Left hindlimb (tissue), 1 donor: ENCODE measurements around the gene DPH2.

Source experiments
- DNase-seq: peaks from one replicate; pipeline ENCODE4 v3.0.0-alpha.2; 2018

DPH2 gene

DNA sequence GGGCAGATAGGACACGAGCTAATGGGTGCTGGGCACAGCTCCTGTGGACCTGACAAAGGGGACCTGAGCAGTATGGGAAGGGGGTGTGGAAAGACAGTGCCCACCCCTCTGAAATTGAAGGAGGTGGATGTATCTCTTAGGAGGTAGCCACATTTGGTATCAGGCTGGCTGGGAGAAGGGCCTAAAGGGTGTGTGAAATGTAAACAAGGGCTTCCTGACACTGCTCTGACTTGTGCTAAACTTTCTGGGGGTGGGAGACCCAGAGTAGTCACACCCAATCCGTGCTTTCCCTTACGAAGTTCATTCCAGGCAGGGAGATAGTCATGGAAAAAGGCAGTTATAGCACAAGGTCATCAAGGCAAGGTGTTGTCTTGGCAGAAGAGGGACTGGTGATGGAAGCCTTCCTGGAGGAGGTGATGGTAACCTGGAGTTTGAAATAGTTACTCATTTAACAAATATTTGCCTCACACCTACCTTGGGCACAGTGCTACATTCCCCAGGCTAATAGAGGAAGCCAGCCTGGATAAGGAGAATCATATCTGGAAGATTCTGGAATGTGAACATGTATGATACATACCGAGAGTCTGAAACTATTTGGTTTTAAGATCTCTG, 16.3 kb downstream of the DPH2 start:
- no peak for DNase-seq

DNA sequence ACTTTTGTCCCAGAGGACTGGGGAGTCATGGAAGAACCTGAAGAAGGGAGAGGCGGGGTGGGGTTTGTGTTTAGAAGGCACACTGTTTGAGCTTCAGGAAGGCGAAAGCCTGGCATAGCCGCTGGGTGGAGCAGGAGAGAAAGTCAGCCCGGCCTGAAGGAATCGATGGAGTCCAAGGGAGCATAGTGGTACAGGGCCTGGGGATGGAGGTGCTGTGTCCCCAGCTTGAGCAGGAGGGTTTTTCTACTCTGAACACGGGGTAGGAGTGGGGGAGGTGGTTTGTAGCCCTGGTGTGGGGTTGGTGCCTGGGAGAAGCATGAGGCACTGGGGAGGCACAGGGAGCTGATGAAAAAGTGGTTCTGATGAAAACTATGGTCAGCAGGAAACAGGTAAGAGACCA, 16.9 kb downstream of the DPH2 start:
- no peak for DNase-seq

DNA sequence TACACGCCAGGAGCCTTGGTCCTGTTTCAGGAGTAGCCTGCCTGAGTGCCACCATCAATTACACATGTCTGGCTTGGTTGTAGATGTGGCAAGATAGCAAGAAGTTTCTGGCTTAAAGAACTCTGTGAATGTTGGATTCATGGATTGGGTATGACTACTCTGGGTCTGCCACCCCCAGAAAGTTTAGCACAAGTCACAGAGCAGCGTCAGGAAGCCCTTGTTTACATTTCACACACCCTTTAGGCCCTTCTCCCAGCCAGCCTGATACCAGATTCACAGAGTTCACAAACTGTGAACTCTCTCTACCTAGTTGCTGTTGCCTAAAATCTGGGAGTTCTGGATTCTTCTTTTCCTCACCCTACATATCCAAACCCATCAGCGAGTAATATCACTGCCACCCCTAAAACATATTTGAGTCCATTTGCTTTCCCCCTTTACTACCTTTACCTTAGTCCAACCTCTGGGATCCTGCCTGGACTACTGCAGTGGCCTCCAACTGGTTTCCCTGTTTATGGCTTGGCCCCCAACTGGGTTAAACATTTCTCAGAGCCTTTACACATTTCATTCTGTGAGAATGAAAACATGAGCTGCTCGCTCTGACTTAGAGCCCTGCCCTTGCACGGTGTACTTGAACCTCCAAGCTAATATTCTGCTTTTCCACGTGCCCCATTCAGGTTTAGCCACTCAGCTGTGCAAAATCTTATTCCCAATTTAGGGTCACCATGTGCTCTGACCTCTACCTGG, 17.5 kb downstream of the DPH2 start:
- no peak for DNase-seq

DNA sequence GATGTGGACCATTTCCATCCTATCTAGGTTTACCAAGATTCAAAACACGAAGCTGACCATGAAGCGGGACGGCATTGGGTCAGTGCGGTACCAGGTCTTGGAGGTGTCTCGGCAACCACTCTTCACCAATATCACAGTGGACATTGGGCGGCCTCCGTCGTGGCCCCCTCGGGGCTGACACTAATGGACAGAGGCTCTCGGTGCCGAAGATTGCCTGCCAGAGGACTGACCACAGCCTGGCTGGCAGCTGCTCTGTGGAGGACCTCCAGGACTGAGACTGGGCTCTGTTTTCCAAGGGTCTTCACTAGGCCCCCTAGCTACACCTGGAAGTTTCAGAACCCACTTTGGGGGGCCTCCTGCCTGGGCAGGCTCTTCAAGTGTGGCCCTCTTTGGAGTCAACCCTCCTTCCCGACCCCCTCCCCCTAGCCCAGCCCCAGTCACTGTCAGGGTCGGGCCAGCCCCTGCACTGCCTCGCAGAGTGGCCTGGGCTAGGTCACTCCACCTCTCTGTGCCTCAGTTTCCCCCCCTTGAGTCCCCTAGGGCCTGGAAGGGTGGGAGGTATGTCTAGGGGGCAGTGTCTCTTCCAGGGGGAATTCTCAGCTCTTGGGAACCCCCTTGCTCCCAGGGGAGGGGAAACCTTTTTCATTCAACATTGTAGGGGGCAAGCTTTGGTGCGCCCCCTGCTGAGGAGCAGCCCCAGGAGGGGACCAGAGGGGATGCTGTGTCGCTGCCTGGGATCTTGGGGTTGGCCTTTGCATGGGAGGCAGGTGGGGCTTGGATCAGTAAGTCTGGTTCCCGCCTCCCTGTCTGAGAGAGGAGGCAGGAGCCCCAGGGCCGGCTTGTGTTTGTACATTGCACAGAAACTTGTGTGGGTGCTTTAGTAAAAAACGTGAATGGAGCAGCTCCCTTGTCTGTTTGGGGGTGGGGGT, 20.7 kb downstream of the DPH2 start:
- DNase-seq, result no peak

DNA sequence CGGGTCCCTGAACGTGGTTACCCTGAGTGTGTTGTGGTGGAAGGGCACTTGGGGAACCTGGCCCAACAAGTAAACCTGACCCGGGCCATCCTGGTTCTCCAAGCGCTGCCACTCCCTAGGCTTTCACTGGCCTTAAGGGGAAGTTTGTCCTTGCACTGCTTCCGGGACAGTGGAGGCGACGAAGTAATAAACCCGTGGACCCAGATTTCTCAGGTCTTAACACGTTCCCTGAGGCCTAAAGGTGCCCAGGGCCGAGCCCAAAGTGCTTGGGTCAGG, 21.3 kb downstream of the DPH2 start:
- no peak for DNase-seq

DNA sequence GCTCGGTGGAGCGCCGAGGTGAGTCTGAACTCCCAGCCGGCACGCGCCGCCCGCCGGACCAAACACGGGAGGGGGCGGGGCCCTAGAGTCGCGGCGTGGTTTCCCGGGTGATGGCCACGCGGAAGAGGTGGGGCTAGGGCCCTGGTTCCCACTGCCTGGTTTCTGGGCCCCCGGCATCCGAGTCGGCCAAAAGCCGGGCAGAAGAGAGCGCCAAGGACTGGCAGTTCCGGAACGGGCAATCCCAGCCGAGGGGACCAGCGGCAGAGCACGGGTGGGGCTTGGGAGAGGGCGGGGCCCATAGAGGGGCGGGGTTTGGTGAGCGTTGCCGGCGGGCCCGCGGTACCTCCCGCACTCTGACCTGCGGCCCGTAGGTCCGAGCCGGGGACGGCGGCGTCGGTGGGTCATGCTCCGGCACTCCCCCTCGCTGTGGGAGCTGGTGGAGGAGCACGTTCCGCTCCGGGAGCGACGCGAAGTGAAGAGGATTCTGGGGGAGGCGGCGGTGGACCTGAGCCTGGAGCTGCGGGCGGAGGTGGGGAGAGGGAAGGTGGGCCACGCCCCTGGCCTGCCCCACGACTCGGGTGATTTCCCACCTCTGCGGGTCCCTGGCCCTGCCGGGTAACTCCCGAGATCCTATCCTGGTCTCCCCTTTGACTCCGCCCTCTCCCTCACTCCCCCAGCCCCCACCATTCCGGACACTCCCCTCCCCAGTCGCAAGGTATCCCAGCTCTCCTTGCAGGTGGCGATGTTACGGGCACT, 21.8 kb downstream of the DPH2 start, which contains the start of gene CCDC24:
TSS of gene CCDC24 (plus strand) at position 124 of the 756 bp plus-strand sequence. CDS start at position 404, 280 bp downstream.
- DNase-seq, result peak; percentile 81

DNA sequence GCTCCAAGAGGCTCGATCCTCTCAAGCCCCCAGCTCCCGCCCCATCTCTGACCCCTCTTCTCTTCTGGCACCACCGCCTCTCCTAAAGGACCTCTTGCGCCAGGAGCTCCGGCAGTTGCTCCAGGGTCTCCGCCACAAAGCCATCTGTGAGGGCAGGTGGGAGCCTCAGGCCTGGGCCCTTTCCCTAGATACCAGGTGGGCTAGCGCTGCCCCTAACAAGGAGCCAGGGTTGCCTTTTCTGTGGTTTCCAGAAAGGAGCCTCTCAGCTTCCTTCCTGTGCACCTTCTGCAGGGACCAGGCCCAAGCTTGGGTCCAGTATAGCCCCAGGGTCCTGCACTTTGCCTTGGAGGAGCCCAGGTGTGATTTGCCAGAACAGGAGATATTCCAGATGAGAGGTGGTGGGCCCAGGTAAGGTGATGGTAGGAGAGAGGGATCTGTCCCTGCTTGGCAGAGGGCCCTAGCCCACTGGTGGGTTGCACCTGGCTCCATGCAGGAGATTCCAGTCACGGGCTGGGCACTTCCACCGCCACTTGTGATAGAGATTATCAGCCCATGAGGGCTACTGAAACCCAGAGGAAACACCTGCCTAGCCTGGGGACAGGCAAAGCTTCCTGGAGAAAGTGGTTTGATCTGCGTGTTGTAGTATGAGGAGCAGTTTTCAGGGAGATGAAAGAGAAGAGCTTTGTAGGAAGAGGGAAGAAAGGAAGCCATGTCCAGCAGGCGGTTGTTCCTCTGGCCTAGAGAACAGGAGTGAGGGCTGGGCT, 22.6 kb downstream of the DPH2 start:
- no peak for DNase-seq

DNA sequence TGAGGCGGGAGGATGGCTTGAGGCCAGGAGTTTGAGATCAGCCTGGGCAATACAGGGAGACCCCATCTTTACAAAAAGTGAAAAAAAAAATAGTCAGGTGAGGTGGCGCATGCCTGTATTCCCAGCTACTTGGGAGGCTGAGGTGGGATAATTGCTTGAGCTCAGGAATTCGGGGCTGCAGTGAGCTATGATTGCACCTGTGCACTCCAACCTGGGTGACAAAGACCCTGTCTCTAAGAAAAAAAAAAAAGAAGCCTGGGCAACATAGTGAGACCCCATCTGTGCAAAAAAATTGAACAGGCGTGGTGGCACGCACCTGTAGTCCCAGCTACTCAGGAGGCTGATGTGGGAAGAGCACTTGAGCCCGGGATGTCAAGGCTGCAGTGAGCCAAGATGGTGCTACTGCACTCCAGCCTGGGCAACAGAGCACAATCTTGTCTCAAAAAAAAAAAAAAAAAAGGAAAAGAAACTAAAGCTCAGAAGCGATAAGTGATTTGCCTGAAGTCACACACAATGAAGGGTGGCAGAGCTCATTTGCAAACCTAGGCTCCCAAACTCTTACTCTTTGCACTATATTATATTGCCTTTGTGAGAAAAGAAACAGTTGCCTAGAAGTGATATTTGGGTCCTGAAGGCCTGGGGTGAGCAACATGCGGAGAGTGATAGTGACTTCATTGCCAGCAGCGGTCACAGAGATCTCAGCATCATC, 23.6 kb downstream of the DPH2 start:
- DNase-seq, result no peak

DNA sequence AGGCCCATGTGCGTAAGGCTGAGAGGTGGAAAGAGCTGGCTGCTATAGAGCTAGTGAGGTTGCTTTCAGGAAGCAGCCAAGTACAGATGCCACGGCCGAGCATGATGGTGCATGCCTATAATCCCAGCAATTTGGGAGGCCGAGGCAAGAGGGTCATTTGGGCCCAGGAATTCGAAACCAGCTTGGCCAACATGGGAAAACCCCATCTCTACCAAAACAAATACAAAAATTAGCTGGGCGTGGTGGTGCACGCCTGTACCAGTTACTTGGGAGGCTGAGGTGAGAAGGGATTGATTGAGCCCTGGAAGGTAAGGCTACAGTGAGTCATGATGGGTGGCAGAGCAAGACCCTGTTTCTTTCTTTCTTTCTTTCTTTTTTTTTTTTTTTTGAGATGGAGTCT, 24.3 kb downstream of the DPH2 start:
- DNase-seq, result no peak

DNA sequence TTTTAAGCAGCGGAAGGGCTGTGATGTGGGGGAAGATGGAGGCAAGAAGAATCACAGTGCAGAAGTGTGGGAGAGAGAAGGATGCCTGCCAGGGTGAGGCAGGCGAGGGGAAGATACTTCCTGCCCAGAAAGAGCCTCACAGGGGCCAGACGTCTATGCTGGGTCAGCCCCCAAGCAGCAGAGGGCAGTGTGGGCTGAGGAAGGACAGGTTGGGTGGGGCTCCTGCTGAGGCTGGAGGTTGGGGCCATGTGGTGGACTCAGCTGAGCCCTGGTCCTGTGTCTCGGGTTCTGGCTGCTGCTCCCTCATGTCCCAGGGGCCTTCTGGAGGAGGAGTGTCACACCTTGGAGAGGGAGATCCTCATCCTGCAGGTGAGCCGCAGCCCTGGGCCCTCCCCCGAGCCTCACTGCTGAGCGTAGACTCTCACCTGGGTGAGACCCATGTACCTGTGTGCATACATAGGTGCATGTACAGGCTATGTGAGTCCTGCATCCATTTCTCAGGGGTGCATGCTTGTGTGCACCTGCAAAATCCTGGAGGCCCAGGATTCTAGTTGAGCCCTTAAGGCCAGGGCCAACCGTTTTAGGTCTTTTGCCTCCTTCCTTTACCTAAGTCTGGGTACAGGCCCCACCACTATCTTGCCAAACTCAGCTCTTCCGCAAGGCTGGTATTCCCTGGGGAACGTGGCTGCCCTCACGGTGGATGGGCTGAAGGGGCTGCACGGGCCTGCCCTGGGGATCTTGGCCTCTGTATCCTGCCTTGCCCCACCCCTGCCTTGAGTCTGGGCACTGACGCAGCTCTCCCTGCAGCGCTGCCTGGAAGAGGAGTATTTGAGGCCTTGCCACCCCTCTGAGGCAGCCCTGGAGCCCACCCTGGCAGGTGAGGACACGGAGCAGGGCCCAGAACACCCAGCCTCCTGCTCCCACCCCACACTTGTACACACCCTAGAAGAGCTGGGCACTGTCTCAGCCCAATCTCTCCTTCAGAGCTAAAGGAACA, 25.3 kb downstream of the DPH2 start:
- DNase-seq, result no peak

DNA sequence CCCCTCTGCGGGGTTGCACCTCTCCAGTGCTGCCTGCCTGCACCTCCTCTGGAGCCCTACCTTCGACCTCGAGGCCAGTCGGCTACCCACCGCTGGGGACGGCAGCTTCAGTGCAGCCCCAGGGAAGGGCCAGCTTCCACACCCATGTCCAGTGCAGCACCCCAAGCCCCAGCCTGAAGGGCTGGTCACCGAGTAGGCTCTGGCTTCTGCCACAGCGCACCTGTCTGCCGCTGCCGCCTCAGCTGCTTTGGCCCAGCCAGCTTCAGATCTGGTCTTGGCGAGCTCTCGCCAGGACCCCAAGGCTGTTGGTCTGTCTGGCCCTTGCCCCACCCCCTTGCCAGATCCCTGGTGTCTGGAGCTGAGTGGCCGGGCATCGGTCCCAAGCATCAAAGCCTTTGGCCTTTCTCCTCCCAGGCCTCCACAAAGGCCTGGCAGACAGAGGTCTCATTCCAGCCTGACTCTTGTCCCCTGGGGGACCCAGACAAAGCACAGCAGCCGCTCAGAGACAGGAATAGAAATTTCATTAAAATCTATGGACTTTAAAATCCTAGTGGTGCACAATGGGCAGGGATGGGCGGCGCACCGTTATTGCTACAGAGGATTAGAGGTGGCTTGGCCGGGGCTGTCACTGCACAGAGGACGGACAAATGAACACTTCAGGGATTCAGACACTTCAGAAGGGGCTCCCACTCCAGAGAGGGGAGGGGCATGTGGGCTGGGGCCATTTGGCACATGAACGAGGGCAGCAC, 26.3 kb downstream of the DPH2 start:
- DNase-seq, result no peak

DNA sequence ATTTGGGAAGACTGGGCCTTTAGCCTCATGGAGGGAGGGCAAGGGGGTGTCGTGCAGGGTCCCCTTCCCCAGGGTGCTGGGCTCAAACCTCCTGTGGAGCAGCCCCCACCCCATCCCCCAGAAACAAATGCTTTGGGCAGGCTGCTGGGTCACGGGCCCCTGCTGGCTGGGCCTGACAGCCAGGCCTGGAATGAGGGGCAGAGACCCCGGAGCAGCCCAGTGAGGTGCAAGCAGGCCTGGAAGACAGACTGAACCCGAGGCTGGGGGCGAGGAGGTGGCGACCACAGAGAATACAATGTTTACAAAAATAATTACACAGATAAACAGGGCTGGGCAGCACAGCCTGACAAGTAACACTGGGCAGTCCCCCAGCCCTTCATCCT, 26.9 kb downstream of the DPH2 start:
- DNase-seq, result no peak

DNA sequence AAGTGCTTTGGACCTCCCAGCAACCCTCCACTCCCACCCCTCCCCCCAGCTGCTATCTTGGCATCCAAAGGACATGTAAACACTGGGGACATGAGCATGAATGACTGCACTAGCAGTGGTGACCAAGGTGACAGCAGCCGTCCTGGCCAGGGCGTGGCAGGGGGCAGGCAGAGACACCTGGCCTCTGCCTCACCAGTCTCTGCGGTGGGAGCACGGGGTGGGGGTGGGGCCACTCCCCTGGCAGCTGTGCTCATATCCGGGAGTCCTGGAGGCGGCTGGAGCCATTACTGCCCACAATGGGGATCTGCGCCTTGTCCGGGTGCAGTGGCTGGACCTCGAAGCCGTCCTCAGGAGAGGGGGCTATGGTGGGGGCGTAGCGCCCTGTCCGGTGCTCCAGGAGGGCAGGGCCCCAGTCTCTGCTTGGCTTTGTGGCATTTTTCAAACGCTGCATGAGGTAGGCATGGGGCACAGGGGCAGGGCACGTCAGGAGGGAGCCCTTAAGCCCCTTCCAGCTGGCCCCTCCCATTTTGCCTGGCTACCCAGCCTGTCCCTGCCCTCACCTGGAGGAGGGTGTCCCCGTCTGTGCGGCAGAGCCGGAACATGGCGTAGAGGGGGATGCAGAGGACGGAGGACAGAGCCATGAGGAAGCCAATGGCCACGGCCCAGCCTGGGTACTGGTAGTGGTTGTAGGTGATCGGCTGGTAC, 27.6 kb downstream of the DPH2 start:
- DNase-seq, result no peak

DNA sequence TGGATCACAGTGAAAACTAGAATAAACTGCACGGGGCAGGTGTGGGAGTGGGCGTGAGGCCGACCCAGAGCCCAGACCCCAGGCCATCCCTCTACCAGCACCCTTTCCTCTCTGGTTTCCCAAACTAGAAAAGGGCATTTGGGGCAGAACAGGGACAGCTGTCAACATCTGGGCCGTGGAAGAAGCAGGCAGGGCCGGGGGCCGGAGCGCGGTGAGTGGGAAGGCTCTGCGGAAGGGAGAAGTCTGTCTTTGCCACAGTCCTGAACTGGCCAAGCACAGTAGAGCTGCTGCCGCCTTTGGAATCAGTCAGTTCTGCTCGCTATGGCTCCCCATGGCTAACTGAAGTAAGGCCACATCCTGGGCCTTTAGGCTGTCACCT, 28.2 kb downstream of the DPH2 start:
- no peak for DNase-seq

DNA sequence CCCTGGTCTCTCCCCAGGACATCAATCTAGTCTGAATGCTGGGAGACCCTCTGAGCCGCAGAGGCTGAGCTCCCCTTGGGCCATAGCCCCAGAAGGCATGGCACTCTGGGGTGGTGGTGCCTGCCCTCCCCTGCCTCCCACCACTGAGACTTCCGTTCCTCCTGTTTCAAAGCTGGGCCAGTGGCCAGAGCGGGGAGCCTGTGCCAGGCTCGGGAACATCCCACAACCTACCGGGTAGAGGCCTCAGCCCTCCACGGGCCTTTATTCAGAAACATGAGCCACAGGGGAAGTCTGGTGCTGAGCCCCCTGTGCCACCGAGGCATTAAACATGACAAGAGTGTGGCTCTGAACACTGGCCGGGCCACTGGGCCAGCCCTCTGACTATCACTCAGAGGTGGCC, 29.6 kb downstream of the DPH2 start:
- no peak for DNase-seq

DNA sequence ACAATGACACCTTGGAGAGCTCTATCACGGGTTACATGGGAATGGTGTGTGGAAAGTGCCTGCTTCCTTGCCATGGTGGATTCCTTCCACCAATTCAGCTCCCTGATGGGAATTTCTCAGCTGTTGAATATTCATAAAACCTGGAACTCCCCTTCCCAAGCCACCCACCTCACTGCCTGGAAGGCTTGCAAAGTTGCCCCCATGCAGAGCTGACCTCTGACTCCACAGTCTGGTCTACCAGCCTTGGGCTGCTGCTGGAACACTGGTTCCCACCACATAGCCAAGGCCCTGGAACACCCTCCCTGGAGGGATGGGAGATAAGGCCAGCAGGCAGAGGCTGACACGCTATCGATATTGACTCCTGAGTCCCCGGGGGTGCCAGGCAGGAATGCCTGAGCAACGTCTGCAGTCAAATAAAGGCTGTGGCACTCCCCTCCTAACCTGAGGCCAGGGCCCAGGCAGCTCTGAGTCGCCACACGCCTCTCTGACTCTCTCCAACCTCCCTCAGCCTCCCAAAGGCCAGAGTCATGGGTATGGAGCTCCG, 30.4 kb downstream of the DPH2 start:
- no peak for DNase-seq

DNA sequence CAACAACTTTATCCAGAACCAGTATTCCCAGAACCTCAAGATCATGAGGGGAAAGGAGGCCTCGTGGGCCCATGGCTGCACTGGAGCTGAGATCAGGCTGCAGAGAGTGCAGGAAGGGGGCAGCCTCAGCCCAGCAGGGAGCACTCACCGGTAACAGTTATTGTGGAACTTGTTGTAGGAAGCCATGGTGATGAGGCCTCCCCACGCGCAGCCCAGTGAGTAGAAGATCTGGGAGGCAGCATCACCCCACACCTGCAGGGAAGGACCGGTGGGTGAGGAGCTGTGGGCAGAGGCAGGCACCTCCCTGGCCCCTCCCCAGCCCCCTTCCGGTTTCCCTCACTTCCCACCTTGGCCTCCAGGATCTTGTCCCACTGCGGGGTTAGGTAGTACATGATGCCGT, 32.4 kb downstream of the DPH2 start:
- DNase-seq, result no peak

DNA sequence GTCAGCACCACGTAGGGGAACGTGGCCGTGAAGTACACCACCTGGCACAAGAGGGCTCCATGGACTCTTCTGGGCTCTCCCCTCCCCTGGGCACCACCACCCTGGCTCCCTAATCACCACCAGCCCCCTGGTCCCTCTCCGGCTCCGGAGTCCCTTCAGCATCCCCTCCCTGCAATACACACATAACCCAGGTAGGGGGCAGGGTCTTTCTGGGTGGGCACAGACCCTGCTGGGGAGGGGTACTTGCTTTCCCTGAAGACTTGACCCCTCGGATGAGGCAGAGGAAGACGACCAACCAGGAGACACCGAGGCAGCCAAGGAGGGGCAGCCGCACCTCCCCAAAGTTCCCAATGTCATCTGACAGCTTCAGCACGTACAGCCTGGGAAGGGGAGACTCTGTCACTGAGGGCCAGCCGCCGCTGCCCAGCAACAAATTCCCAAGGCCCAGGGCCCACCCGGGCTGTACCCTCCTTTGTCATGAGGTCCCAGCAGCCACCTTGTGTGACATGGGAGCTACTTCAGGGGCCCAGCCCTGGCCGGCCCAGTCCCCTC, 32.9 kb downstream of the DPH2 start:
- DNase-seq, result no peak
